Neural progenitor cell (in vitro differentiated cells): ENCODE measurements around the gene LRRC59. TPM values are rescaled to one million over a fixed set of nuclear protein-coding genes. Genes with fewer than 3 reads are reported as not detected.
A peak's percentile ranks its signal among the peaks of the same experiment; 100 is the strongest.
"Not testable (repeated sequence)": the region's sequence is repeated elsewhere in the genome, so short reads cannot be mapped to it uniquely, and the experiment has no call there.

Experiments
- DNase-seq: peaks from one replicate; pipeline ENCODE4 v3.0.0-alpha.2; 2016; ENCODE audit warnings: low spot score
- H2AFZ ChIP-seq: fragments of 200-600 bp; sonication (generic); replicated peaks from 2 replicates; pipeline ENCODE4 v1.6.1; 2016; ENCODE audit warnings: antibody characterized with exemption
- H3F3A ChIP-seq: fragments of 200-600 bp; sonication (generic); 2 replicates; pipeline ENCODE4 v1.6.1; 2016; ENCODE audit warnings: antibody characterized with exemption, low read depth
- H3K27ac ChIP-seq: fragments of 200-600 bp; sonication (generic); 2 replicates; pipeline ENCODE4 v1.5.1; 2016; ENCODE audit warnings: mild to moderate bottlenecking
- H3K27me3 ChIP-seq: fragments of 200-600 bp; sonication (generic); 2 replicates; pipeline ENCODE4 v1.6.1; 2016; ENCODE audit warnings: mild to moderate bottlenecking, moderate library complexity
- H3K36me3 ChIP-seq: fragments of 200-600 bp; sonication (generic); 2 replicates; pipeline ENCODE4 v1.5.1; 2016
- H3K4me1 ChIP-seq: fragments of 200-600 bp; sonication (generic); 2 replicates; pipeline ENCODE4 v1.6.1; 2016; ENCODE audit warnings: mixed run types
- H3K4me2 ChIP-seq: fragments of 200-600 bp; sonication (generic); 2 replicates; pipeline ENCODE4 v1.6.1; 2016
- H3K4me3 ChIP-seq: fragments of 200-600 bp; sonication (generic); 2 replicates; pipeline ENCODE4 v1.5.1; 2016
- H3K79me2 ChIP-seq: fragments of 200-600 bp; sonication (generic); 2 replicates; pipeline ENCODE4 v1.6.1; 2016; ENCODE audit warnings: low read depth
- H3K9ac ChIP-seq: fragments of 200-600 bp; sonication (generic); 2 replicates; pipeline ENCODE4 v1.6.1; 2016
- H3K9me3 ChIP-seq: fragments of 200-600 bp; sonication (generic); 2 replicates; pipeline ENCODE4 v1.5.1; 2016; ENCODE audit warnings: low read depth
- H4K20me1 ChIP-seq: fragments of 200-600 bp; sonication (generic); 2 replicates; pipeline ENCODE4 v1.6.1; 2016; ENCODE audit warnings: low read depth
- H3K27ac Mint-ChIP-seq: 3 replicates; pipeline ENCODE4 v1.8.0; 2021; ENCODE audit warnings: mixed read lengths
- H3K27me3 Mint-ChIP-seq: 2 replicates; pipeline ENCODE4 v1.8.0; 2022; ENCODE audit warnings: low read depth, mild to moderate bottlenecking, inconsistent platforms, moderate library complexity, mixed read lengths; ENCODE audit not compliant: insufficient read depth
- H3K36me3 Mint-ChIP-seq: 3 replicates; pipeline ENCODE4 v1.8.0; 2021; ENCODE audit warnings: mixed read lengths
- H3K4me1 Mint-ChIP-seq: 3 replicates; pipeline ENCODE4 v1.8.0; 2021; ENCODE audit warnings: mixed read lengths
- H3K4me3 Mint-ChIP-seq: 3 replicates; pipeline ENCODE4 v1.8.0; 2021; ENCODE audit warnings: mild to moderate bottlenecking, moderate library complexity, mixed read lengths
- H3K9me3 Mint-ChIP-seq: 3 replicates; pipeline ENCODE4 v1.8.0; 2020; ENCODE audit warnings: mixed read lengths
- EZH2 ChIP-seq: fragments of 200-600 bp; sonication (generic); IDR thresholded peaks from 2 replicates; pipeline ENCODE4 v1.6.1; 2017; ENCODE audit warnings: antibody characterized with exemption, mild to moderate bottlenecking, moderate library complexity
- EZH2phosphoT487 ChIP-seq: fragments of 200-600 bp; sonication (generic); IDR thresholded peaks from 2 replicates; pipeline ENCODE4 v1.6.1; 2017; ENCODE audit warnings: antibody characterized with exemption
- total RNA-seq: library from RNA; depleted of rRNA; stranded (reverse); fragments of >200 nt; gene quantifications from 2 replicates; pipeline ENCODE4 v1.2.3, GENCODE V29; 2015; ENCODE audit warnings: low replicate concordance
- TF ChIP-seq, protein P1 (sequence below): fragments of 200-600 bp; sonication (generic); IDR thresholded peaks from 2 replicates; pipeline ENCODE4 v1.5.1; 2017; ENCODE audit warnings: antibody characterized with exemption, mild to moderate bottlenecking

Gene LRRC59
- total RNA-seq, 1 donor from 2014 or later = 57.0 TPM

- TF ChIP-seq EZH2phosphoT487 (no peak), EZH2 (no peak)
- TF ChIP-seq, protein P1, sequence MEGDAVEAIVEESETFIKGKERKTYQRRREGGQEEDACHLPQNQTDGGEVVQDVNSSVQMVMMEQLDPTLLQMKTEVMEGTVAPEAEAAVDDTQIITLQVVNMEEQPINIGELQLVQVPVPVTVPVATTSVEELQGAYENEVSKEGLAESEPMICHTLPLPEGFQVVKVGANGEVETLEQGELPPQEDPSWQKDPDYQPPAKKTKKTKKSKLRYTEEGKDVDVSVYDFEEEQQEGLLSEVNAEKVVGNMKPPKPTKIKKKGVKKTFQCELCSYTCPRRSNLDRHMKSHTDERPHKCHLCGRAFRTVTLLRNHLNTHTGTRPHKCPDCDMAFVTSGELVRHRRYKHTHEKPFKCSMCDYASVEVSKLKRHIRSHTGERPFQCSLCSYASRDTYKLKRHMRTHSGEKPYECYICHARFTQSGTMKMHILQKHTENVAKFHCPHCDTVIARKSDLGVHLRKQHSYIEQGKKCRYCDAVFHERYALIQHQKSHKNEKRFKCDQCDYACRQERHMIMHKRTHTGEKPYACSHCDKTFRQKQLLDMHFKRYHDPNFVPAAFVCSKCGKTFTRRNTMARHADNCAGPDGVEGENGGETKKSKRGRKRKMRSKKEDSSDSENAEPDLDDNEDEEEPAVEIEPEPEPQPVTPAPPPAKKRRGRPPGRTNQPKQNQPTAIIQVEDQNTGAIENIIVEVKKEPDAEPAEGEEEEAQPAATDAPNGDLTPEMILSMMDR = no peak
- Mint-ChIP-seq H3K9me3 (peaks cover 17% of the 10 kb centered on the region), H3K4me3 (no peak overlapping the region), H3K4me1 (peaks cover 14% of the 10 kb centered on the region), H3K27me3 (no peaks in the 10 kb centered on the region), H3K36me3 (peaks cover 2% of the 10 kb centered on the region), H3K27ac (no peak overlapping the region)
- Histone ChIP-seq H3K79me2 (no peaks in the 10 kb centered on the region), H2AFZ (no peak overlapping the region), H3K4me2 (no peak overlapping the region), H4K20me1 (no peaks in the 10 kb centered on the region), H3K9me3 (no peaks in the 10 kb centered on the region), H3K27ac (no peak overlapping the region), H3K4me3 (no peak overlapping the region), H3F3A (peaks cover 17% of the 10 kb centered on the region), H3K4me1 (peaks cover 13% of the 10 kb centered on the region), H3K36me3 (no peaks in the 10 kb centered on the region), H3K27me3 (peaks cover 16% of the 10 kb centered on the region), H3K9ac (no peak overlapping the region)
- no peak for DNase-seq
Observed at GRCh38 chr17:50422738-50423137, 25.4 kb upstream of the LRRC59 start.

GRCh38 chr17:50421308-50422051 is 24.2 kb upstream of the LRRC59 start:
- TF ChIP-seq, protein P1 = no peak
- TF ChIP-seq EZH2phosphoT487 (no peak), EZH2 (no peak)
- H3K9ac ChIP-seq = no peak overlapping the region
- H3K36me3 ChIP-seq = no peaks in the 10 kb centered on the region
- peaks cover 6% of the 10 kb centered on the region for H3K4me1 ChIP-seq
- no peaks in the 10 kb centered on the region for H3K9me3 ChIP-seq
- Mint-ChIP-seq H3K27ac (no peak overlapping the region), H3K4me3 (no peak overlapping the region), H3K27me3 (no peaks in the 10 kb centered on the region), H3K36me3 (peaks cover 2% of the 10 kb centered on the region), H3K9me3 (peaks cover 17% of the 10 kb centered on the region), H3K4me1 (peaks cover 3% of the 10 kb centered on the region)
- DNase-seq = no peak
- no peak overlapping the region for H3K27ac ChIP-seq
- H3F3A ChIP-seq = peaks cover 7% of the 10 kb centered on the region
- H2AFZ ChIP-seq = no peak overlapping the region
- peaks cover 16% of the 10 kb centered on the region for H3K27me3 ChIP-seq
- no peaks in the 10 kb centered on the region for H3K79me2 ChIP-seq
- H3K4me3 ChIP-seq = no peak overlapping the region
- no peak overlapping the region for H3K4me2 ChIP-seq
- no peaks in the 10 kb centered on the region for H4K20me1 ChIP-seq

DNA sequence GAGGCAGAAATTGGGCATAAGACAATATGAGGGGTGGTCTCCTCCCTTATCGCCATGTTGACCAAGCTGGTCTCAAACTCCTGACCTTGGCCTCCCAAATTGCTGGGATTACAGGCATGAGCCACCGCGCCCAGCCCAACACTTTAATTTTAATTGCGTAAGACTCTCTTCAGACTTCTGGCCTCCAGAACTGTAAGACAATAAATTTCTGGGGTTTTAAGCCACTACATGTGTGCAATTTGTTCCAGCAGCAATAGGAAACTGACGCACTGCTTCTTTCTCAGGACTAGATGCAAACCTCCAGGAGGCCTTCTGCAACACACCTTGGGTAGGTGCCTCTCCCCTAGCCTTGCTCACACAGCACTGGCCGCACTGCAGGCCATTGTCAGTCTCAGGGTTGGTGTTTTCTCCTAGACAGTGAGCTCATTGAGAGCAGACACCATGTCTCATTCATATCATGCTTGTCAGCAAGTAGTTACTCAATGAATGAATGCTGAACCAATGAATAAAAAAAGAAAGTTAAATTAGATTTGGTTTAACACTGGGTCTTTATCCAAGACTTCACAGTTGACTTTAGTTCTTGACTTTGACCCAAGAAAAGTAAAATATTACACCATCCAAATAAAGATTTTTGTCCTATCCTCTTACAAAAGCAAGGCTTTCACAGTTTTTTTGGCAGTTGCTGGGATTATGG is 23.2 kb upstream of the LRRC59 start:
- Histone ChIP-seq H3K4me3 (no peak overlapping the region), H3K9ac (no peak overlapping the region), H4K20me1 (no peaks in the 10 kb centered on the region), H3K79me2 (no peaks in the 10 kb centered on the region), H3K36me3 (no peaks in the 10 kb centered on the region), H3F3A (peaks cover 5% of the 10 kb centered on the region), H3K4me2 (no peak overlapping the region), H3K4me1 (peaks cover 3% of the 10 kb centered on the region), H2AFZ (no peak overlapping the region), H3K27me3 (peaks cover 13% of the 10 kb centered on the region), H3K9me3 (no peaks in the 10 kb centered on the region), H3K27ac (no peak overlapping the region)
- no peak for DNase-seq
- Mint-ChIP-seq H3K27ac (no peak overlapping the region), H3K4me3 (no peak overlapping the region), H3K9me3 (peaks cover 17% of the 10 kb centered on the region), H3K27me3 (peaks cover 3% of the 10 kb centered on the region), H3K36me3 (peaks cover 2% of the 10 kb centered on the region), H3K4me1 (peaks cover under 1% of the 10 kb centered on the region)
- TF ChIP-seq, protein P1 = no peak
- TF ChIP-seq EZH2phosphoT487 (no peak), EZH2 (no peak)

GRCh38 chr17:50419577-50419976 is 22.3 kb upstream of the LRRC59 start:
- not testable (repeated sequence) for H3K4me1 ChIP-seq, H3K36me3 Mint-ChIP-seq, H3K4me1 Mint-ChIP-seq, H3K9ac ChIP-seq, H3K36me3 ChIP-seq, H3K27ac ChIP-seq, H2AFZ ChIP-seq, H3K4me2 ChIP-seq, H3K27me3 Mint-ChIP-seq, H3K79me2 ChIP-seq, H3K9me3 ChIP-seq, H3K4me3 ChIP-seq, H4K20me1 ChIP-seq, DNase-seq, H3F3A ChIP-seq, H3K27ac Mint-ChIP-seq, H3K27me3 ChIP-seq
- H3K4me3 Mint-ChIP-seq = peak overlapping the region; percentile 33
- peaks cover 17% of the 10 kb centered on the region for H3K9me3 Mint-ChIP-seq
